HCT116 (cell line): ENCODE results near the gene PPP4R3C. TPM values are rescaled to one million over a fixed set of nuclear protein-coding genes. Genes with fewer than 3 reads are reported as not detected.

ENCODE experiments used
- ATAC-seq: fragments of 200-7000 bp; cut with Tn5 transposase; 2 replicates; pipeline ENCODE4 v1.9.1; 2020; ENCODE audit warnings: mild to moderate bottlenecking, moderate library complexity
- Bru-seq: library from RNA; stranded (reverse); fragments of 400-500 nt; gene quantifications from one replicate; lab custom pipeline; 2021; lab: Mats Ljungman, UMichigan
- BruChase-seq, 2 experiments: library from RNA; stranded (reverse); fragments of 400-500 nt; gene quantifications; one replicate each; lab custom pipeline; 2021; lab: Mats Ljungman, UMichigan
- BruUV-seq: library from RNA; stranded (reverse); fragments of 400-500 nt; replicated peaks from 2 replicates; lab custom pipeline; 2021; lab: Mats Ljungman, UMichigan
- CTCF ChIA-PET: fragments of 300-600 bp; sonication (Branson Sonifier 250); formaldehyde crosslinking; loops from one replicate; lab custom pipeline; 2021; ENCODE audit warnings: antibody characterized with exemption; lab: Charles Lee
- POLR2A ChIA-PET: fragments of 300-600, 350-600 bp; sonication (Branson Sonifier 250); formaldehyde crosslinking; loops from one replicate; lab custom pipeline; 2021; ENCODE audit warnings: antibody characterized with exemption; lab: Charles Lee
- RAD21 ChIA-PET, 2 experiments: fragments of 300-600 bp; sonication (Branson Sonifier 250); formaldehyde crosslinking; loops; one replicate each; lab custom pipeline; 2023; ENCODE audit warnings: low total read pairs in 2 of 2; ENCODE audit not compliant: uncharacterized antibody in 2 of 2, unreplicated experiment in 2 of 2, low non-redundant PET in 1 of 2; lab: Charles Lee
- DNase-seq: peaks from one replicate; pipeline ENCODE4 v3.0.0-alpha.2; 2010; ENCODE audit warnings: low read depth, low spot score
- H2AFZ ChIP-seq: fragments of 200-600 bp; shearing (Covaris generic), sonication (generic); 2 replicates; pipeline ENCODE4 v1.6.1; 2017; ENCODE audit warnings: low read depth, mixed run types, mixed read lengths, antibody characterized with exemption, low read length; ENCODE audit not compliant: poor library complexity, severe bottlenecking
- H3K27ac ChIP-seq: 2 replicates; pipeline ENCODE4 v1.5.1; 2012; ENCODE audit warnings: low read depth, low read length
- H3K27me3 ChIP-seq: fragments of 200-600 bp; sonication (generic); 2 replicates; pipeline ENCODE4 v1.6.1; 2016; ENCODE audit warnings: mixed run types, low read length, mixed read lengths; ENCODE audit not compliant: insufficient read depth
- H3K36me3 ChIP-seq, 2 experiments: fragments of 200-500 bp in 1 of 2; fragments of 200-600 bp in 1 of 2; sonication (Bioruptor generic) in 1 of 2; sonication (generic) in 1 of 2; 2 replicates each; pipeline versions ENCODE4 v1.5.1 to v1.6.1; 2014 to 2016; ENCODE audit warnings: low read length in 2 of 2, inconsistent platforms in 1 of 2, mixed read lengths in 1 of 2, mixed run types in 1 of 2; ENCODE audit not compliant: insufficient read depth in 2 of 2, control insufficient read depth in 1 of 2
- H3K4me1 ChIP-seq, 2 experiments: fragments of 200-600 bp in 1 of 2; sonication (generic) in 1 of 2; 2 replicates each; pipeline versions ENCODE4 v1.5.1 to v1.6.1; 2012 to 2017; ENCODE audit warnings: low read length in 2 of 2, inconsistent platforms in 1 of 2, mild to moderate bottlenecking in 1 of 2, mixed read lengths in 1 of 2, mixed run types in 1 of 2, moderate library complexity in 1 of 2; ENCODE audit not compliant: insufficient read depth in 2 of 2, control insufficient read depth in 1 of 2
- H3K4me2 ChIP-seq: fragments of 200-600 bp; sonication (generic); 2 replicates; pipeline ENCODE4 v1.6.1; 2017; ENCODE audit warnings: mixed run types, low read length, mixed read lengths
- H3K4me3 ChIP-seq, 2 experiments: fragments of 200-600 bp in 1 of 2; sonication (generic) in 1 of 2; replicated peaks in 1 of 2; 2 replicates each; pipeline ENCODE4 v1.5.1; 2011 to 2016; ENCODE audit warnings: low read length in 2 of 2, control low read depth in 1 of 2, low read depth in 1 of 2, mild to moderate bottlenecking in 1 of 2, mixed read lengths in 1 of 2, mixed run types in 1 of 2
- H3K79me2 ChIP-seq: fragments of 200-600 bp; sonication (generic); 2 replicates; pipeline ENCODE4 v1.6.1; 2017; ENCODE audit warnings: mild to moderate bottlenecking, mixed run types, low read length, moderate library complexity, mixed read lengths; ENCODE audit not compliant: insufficient read depth
- H3K9ac ChIP-seq: fragments of 200-600 bp; sonication (generic); 2 replicates; pipeline ENCODE4 v1.6.1; 2016; ENCODE audit warnings: low read length, mixed read lengths
- H3K9me2 ChIP-seq: fragments of 200-600 bp; sonication (generic), shearing (Covaris generic); 2 replicates; pipeline ENCODE4 v1.6.1; 2017; ENCODE audit warnings: mixed run types, mild to moderate bottlenecking, moderate library complexity; ENCODE audit not compliant: insufficient read depth
- H3K9me3 ChIP-seq, 2 experiments: fragments of 200-500 bp in 1 of 2; fragments of 200-600 bp in 1 of 2; sonication (Bioruptor generic) in 1 of 2; sonication (generic) in 1 of 2; 2 replicates each; pipeline ENCODE4 v1.6.1; 2014 to 2017; ENCODE audit warnings: low read length in 2 of 2, mixed read lengths in 2 of 2, inconsistent platforms in 1 of 2, low read depth in 1 of 2, mild to moderate bottlenecking in 1 of 2, mixed run types in 1 of 2, moderate library complexity in 1 of 2; ENCODE audit not compliant: control insufficient read depth in 1 of 2, insufficient read depth in 1 of 2
- H4K20me1 ChIP-seq: fragments of 200-600 bp; sonication (generic), shearing (Covaris generic); 2 replicates; pipeline ENCODE4 v1.6.1; 2017; ENCODE audit warnings: mixed run types, mild to moderate bottlenecking, moderate library complexity; ENCODE audit not compliant: insufficient read depth
- CEBPB ChIP-seq: IDR thresholded peaks from 2 replicates; pipeline ENCODE4 v1.6.1; 2012; ENCODE audit warnings: low read depth
- EGR1 ChIP-seq: IDR thresholded peaks from 2 replicates; pipeline ENCODE4 v1.6.1; 2012; ENCODE audit warnings: low read depth
- EZH2 ChIP-seq: fragments of 200-600 bp; sonication (generic); IDR thresholded peaks from 2 replicates; pipeline ENCODE4 v1.6.1; 2017; ENCODE audit warnings: antibody characterized with exemption, mixed run types
- FOSL1 ChIP-seq: IDR thresholded peaks from 2 replicates; pipeline ENCODE4 v1.6.1; 2012; ENCODE audit warnings: low read depth
- POLR2A ChIP-seq: IDR thresholded peaks from 2 replicates; pipeline ENCODE4 v1.7.0; 2011; ENCODE audit warnings: borderline replicate concordance; ENCODE audit not compliant: insufficient read depth, insufficient read length; ENCODE audit errors: extremely low read depth
- RAD21 ChIP-seq: IDR thresholded peaks from 2 replicates; pipeline ENCODE4 v1.6.1; 2012; ENCODE audit warnings: low read depth, mild to moderate bottlenecking
- TCF7L2 ChIP-seq: IDR thresholded peaks from 2 replicates; pipeline ENCODE4 v1.7.0; 2011; ENCODE audit warnings: borderline replicate concordance, inconsistent platforms; ENCODE audit not compliant: insufficient read depth, insufficient read length; ENCODE audit errors: extremely low read depth
- ZFX ChIP-seq: fragments of 450-650 bp; IDR thresholded peaks from 2 replicates; pipeline ENCODE4 v1.6.1; 2017
- intact Hi-C: fragments of 100-400 bp; cut with micrococcal nuclease; formaldehyde crosslinking; loops from 2 replicates; pipeline ENCODE4 v1.10.0; 2022
- long read RNA-seq: library from polyadenylated mRNA; unstranded; transcript quantifications from one replicate; pipeline ENCODE4 v2.0.0, GENCODE V29; 2021; ENCODE audit not compliant: unreplicated experiment
- polyA plus RNA-seq: library from polyadenylated mRNA; unstranded; fragments of >200 nt; gene quantifications from 2 replicates; pipeline ENCODE4 v1.2.1, GENCODE V29; 2012; ENCODE audit warnings: missing spikeins
- total RNA-seq: library from RNA; stranded (reverse); gene quantifications from one replicate; pipeline ENCODE4 v1.2.1, GENCODE V29; 2021; ENCODE audit not compliant: unreplicated experiment
- TF ChIP-seq, protein P1 (sequence below): IDR thresholded peaks from 2 replicates; pipeline ENCODE4 v1.6.1; 2012
- TF ChIP-seq, protein P2 (sequence below): IDR thresholded peaks from 2 replicates; pipeline ENCODE4 v1.6.1; 2012; ENCODE audit warnings: low read depth
- TF ChIP-seq, protein P3 (sequence below): IDR thresholded peaks from 2 replicates; pipeline ENCODE4 v1.6.1; 2011; ENCODE audit warnings: mild to moderate bottlenecking, low read length, moderate library complexity; ENCODE audit not compliant: insufficient replicate concordance; ENCODE audit errors: extremely low read depth
- TF ChIP-seq, protein P4 (sequence below): IDR thresholded peaks from 2 replicates; pipeline ENCODE4 v1.6.1; 2012

PPP4R3C gene
- total RNA-seq (not detected), Bru-seq, nascent RNA (not detected), BruChase-seq, experiment 1, labeled RNA remaining after a 6-hour chase (not detected), BruChase-seq, experiment 2, labeled RNA remaining after a 2-hour chase (not detected)
- polyA plus RNA-seq: not detected in 2 replicates
- long read RNA-seq: 0 reads

DNA sequence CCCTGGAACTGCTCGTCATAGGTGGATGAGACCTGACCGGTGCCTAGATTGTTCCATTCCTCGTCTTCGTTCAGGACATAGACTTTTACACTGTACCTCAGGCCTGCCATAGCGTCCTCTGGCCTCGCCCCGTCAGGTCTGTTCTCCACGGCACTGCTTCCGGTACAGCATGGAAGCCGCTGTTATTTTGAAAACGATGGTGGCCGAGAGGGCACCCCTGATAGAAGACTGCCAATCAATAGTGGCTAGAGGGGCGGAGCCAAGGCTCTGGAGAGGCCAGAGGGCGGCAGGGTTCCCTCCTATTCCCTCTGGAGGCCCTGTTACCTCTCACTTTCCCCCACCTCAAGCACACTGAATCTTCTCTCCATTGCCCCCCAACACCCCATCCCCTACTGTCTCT is at the start of gene PPP4R3C:
TSS of gene PPP4R3C (minus strand) at position 155 of the 400 bp plus-strand sequence. CDS start at position 110, 45 bp downstream.
- ATAC-seq: no peak
- no peaks in the 10 kb centered on the region for H3K79me2 ChIP-seq
- H2AFZ ChIP-seq: no peak within 1 kb of the TSS
- TF ChIP-seq POLR2A (no peak), EZH2 (no peak), FOSL1 (no peak), TCF7L2 (no peak), ZFX (no peak), CEBPB (no peak), EGR1 (no peak), RAD21 (no peak)
- TF ChIP-seq, protein P1, sequence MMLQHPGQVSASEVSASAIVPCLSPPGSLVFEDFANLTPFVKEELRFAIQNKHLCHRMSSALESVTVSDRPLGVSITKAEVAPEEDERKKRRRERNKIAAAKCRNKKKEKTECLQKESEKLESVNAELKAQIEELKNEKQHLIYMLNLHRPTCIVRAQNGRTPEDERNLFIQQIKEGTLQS: no peak
- TF ChIP-seq, protein P2, sequence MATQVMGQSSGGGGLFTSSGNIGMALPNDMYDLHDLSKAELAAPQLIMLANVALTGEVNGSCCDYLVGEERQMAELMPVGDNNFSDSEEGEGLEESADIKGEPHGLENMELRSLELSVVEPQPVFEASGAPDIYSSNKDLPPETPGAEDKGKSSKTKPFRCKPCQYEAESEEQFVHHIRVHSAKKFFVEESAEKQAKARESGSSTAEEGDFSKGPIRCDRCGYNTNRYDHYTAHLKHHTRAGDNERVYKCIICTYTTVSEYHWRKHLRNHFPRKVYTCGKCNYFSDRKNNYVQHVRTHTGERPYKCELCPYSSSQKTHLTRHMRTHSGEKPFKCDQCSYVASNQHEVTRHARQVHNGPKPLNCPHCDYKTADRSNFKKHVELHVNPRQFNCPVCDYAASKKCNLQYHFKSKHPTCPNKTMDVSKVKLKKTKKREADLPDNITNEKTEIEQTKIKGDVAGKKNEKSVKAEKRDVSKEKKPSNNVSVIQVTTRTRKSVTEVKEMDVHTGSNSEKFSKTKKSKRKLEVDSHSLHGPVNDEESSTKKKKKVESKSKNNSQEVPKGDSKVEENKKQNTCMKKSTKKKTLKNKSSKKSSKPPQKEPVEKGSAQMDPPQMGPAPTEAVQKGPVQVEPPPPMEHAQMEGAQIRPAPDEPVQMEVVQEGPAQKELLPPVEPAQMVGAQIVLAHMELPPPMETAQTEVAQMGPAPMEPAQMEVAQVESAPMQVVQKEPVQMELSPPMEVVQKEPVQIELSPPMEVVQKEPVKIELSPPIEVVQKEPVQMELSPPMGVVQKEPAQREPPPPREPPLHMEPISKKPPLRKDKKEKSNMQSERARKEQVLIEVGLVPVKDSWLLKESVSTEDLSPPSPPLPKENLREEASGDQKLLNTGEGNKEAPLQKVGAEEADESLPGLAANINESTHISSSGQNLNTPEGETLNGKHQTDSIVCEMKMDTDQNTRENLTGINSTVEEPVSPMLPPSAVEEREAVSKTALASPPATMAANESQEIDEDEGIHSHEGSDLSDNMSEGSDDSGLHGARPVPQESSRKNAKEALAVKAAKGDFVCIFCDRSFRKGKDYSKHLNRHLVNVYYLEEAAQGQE: no peak
- TF ChIP-seq, protein P3, sequence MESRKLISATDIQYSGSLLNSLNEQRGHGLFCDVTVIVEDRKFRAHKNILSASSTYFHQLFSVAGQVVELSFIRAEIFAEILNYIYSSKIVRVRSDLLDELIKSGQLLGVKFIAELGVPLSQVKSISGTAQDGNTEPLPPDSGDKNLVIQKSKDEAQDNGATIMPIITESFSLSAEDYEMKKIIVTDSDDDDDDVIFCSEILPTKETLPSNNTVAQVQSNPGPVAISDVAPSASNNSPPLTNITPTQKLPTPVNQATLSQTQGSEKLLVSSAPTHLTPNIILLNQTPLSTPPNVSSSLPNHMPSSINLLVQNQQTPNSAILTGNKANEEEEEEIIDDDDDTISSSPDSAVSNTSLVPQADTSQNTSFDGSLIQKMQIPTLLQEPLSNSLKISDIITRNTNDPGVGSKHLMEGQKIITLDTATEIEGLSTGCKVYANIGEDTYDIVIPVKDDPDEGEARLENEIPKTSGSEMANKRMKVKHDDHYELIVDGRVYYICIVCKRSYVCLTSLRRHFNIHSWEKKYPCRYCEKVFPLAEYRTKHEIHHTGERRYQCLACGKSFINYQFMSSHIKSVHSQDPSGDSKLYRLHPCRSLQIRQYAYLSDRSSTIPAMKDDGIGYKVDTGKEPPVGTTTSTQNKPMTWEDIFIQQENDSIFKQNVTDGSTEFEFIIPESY: no peak
- TF ChIP-seq, protein P4, sequence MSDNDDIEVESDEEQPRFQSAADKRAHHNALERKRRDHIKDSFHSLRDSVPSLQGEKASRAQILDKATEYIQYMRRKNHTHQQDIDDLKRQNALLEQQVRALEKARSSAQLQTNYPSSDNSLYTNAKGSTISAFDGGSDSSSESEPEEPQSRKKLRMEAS: no peak
- no peaks in the 10 kb centered on the region for H3K36me3 ChIP-seq
- no peak within 1 kb of the TSS for H3K4me3 ChIP-seq
- BruUV-seq: no TSS peak
- H3K4me2 ChIP-seq: no peak within 1 kb of the TSS
- intact Hi-C loops: no loop called here
- no peaks in the 10 kb centered on the region for H3K9me2 ChIP-seq
- POLR2A ChIA-PET: no interaction called here
- H3K4me1 ChIP-seq: no peaks in the 10 kb centered on the region
- H3K27ac ChIP-seq: no peak within 1 kb of the TSS
- H3K27me3 ChIP-seq: no peaks in the 10 kb centered on the region
- DNase-seq: no peak
- H4K20me1 ChIP-seq: no peaks in the 10 kb centered on the region
- no peak within 1 kb of the TSS for H3K9ac ChIP-seq
- CTCF ChIA-PET: no interaction called here
- no peaks in the 10 kb centered on the region for H3K9me3 ChIP-seq
- RAD21 ChIA-PET: no interaction called here
